ENCODE results near the gene TRAF2. TPM values are rescaled to one million over a fixed set of nuclear protein-coding genes. Genes with fewer than 3 reads are reported as not detected.

The TRAF2 gene
- total and polyA plus RNA-seq, 9 of the 15 experiments (the other 6 are each of a cell fraction or from before 2014, with no cell fraction given) = 0.24 to 45.2 (median 18.0) TPM

- no peak for TF ChIP-seq ELK1 (CRISPR knock-in tag; IDR thresholded peaks at IDR 0.05)
- peak; percentile 73 for TF ChIP-seq ZNF263 (CRISPR knock-in tag; IDR thresholded peaks at IDR 0.05; ENCODE audit: borderline replicate concordance)
- TF ChIP-seq FOXJ2 (tag; IDR thresholded peaks at IDR 0.05) = no peak
- TF ChIP-seq HMG20B (CRISPR knock-in tag; IDR thresholded peaks at IDR 0.05) = no peak
- TF ChIP-seq POU5F1 (IDR thresholded peaks at IDR 0.05; ENCODE audit: borderline replicate concordance, low read depth, low read length, partially characterized antibody) = no peak
- no peak for TF ChIP-seq ARID4B (CRISPR knock-in tag; IDR thresholded peaks at IDR 0.05)
- TF ChIP-seq LEF1 (IDR thresholded peaks at IDR 0.05) = peak; percentile 40; the same call in 1 of the 2 replicates
- TF ChIP-seq CTCF (IDR thresholded peaks at IDR 0.05 in 2 of 3, conservative IDR thresholded peaks at IDR 0.05 in 1 of 3; ENCODE audit: insufficient read depth in 2 of 3, low read depth in 1 of 3, low read length in 3 of 3) = no peak
- TF ChIP-seq UBTF (IDR thresholded peaks at IDR 0.05; ENCODE audit: borderline replicate concordance in 1 of 2, low read depth in 2 of 2, low read length in 2 of 2) = no peak
- TF ChIP-seq TCF3 (CRISPR knock-in tag; IDR thresholded peaks at IDR 0.05) = peak; percentile 14; the same call in 1 of the 2 replicates
- no peak for TF ChIP-seq HOXB6 (CRISPR knock-in tag; IDR thresholded peaks at IDR 0.05; ENCODE audit: borderline replicate concordance)
- TF ChIP-seq TAF15 (IDR thresholded peaks at IDR 0.05; ENCODE audit: low read depth, low read length) = no peak
- TF ChIP-seq NKRF (IDR thresholded peaks at IDR 0.05; ENCODE audit: borderline replicate concordance) = no peak
- peak; percentile 78; the same call in 1 of the 2 replicates for TF ChIP-seq TCF7 (IDR thresholded peaks at IDR 0.05; ENCODE audit: borderline replicate concordance)
- TF ChIP-seq GABPB1 (CRISPR knock-in tag; IDR thresholded peaks at IDR 0.05) = no peak
Measured at GRCh38 chr9:136964171-136964689, 77.9 kb downstream of the TRAF2 start (continued).
